ENCODE measurements around the gene IL13RA2. TPM values are rescaled to one million over a fixed set of nuclear protein-coding genes. Genes with fewer than 3 reads are reported as not detected.

Gene IL13RA2
- total and polyA plus RNA-seq, 2 of the 8 experiments (the other 6 are each of a cell fraction or from before 2014, with no cell fraction given), result not detected

GRCh38 chrX:115054876-115055275 lies 37.5 kb upstream of the IL13RA2 start (continued):
- TF ChIP-seq SIN3A (conservative IDR thresholded peaks at IDR 0.05 in 1 of 2, IDR thresholded peaks at IDR 0.05 in 1 of 2; ENCODE audit: low read depth in 1 of 2, low read length in 2 of 2), result no peak
- no peak for TF ChIP-seq RAD21 (IDR thresholded peaks at IDR 0.05 in 1 of 2, conservative IDR thresholded peaks at IDR 0.05 in 1 of 2; ENCODE audit: low read depth in 2 of 2, low read length in 2 of 2)
- TF ChIP-seq TBP (IDR thresholded peaks at IDR 0.05; ENCODE audit: low read depth, low read length), result no peak
